Panc1 (cell line): ENCODE measurements around the gene C11orf21. TPM values are rescaled to one million over a fixed set of nuclear protein-coding genes. Genes with fewer than 3 reads are reported as not detected.
"Not testable (repeated sequence)": the region's sequence is repeated elsewhere in the genome, so short reads cannot be mapped to it uniquely, and the experiment has no call there.

Source experiments
- ATAC-seq: fragments of 200-7000 bp; cut with Tn5 transposase; 2 replicates; pipeline ENCODE4 v1.9.1; 2020; ENCODE audit warnings: mild to moderate bottlenecking, moderate library complexity
- BruUV-seq: library from RNA; stranded (reverse); fragments of 400-500 nt; replicated peaks from 2 replicates; lab custom pipeline; 2021; lab: Mats Ljungman, UMichigan
- CTCF ChIA-PET: fragments of 300-600 bp; sonication (Branson Sonifier 250); formaldehyde crosslinking; loops from one replicate; lab custom pipeline; 2022; ENCODE audit warnings: antibody characterized with exemption; lab: Charles Lee
- POLR2A ChIA-PET: fragments of 300-600 bp; sonication (Branson Sonifier 250); formaldehyde crosslinking; loops from one replicate; lab custom pipeline; 2022; ENCODE audit warnings: antibody characterized with exemption; lab: Charles Lee
- DNase-seq: peaks from one replicate; pipeline ENCODE4 v3.0.0-alpha.2; 2010; ENCODE audit warnings: low read depth, low spot score
- H3K27ac ChIP-seq: 2 replicates; pipeline ENCODE4 v1.5.1; 2011; ENCODE audit warnings: mild to moderate bottlenecking, low read length, inconsistent platforms
- H3K27me3 ChIP-seq: fragments of 200-500 bp; sonication (Bioruptor generic); 2 replicates; pipeline ENCODE4 v1.6.0; 2014; ENCODE audit warnings: low read length, inconsistent platforms; ENCODE audit not compliant: control insufficient read depth, insufficient read depth
- H3K36me3 ChIP-seq: fragments of 200-500 bp; sonication (Bioruptor generic); 2 replicates; pipeline ENCODE4 v1.5.1; 2014; ENCODE audit warnings: inconsistent platforms, mild to moderate bottlenecking, low read length, moderate library complexity; ENCODE audit not compliant: control insufficient read depth, insufficient read depth
- H3K4me1 ChIP-seq: 2 replicates; pipeline ENCODE4 v1.5.1; 2011; ENCODE audit warnings: inconsistent platforms, mild to moderate bottlenecking, low read length, moderate library complexity; ENCODE audit not compliant: control insufficient read depth, insufficient read depth
- H3K4me3 ChIP-seq, 2 experiments: 2 replicates each; pipeline ENCODE4 v1.5.1; 2011 to 2012; ENCODE audit warnings: low read depth in 2 of 2, low read length in 2 of 2, mild to moderate bottlenecking in 2 of 2, inconsistent platforms in 1 of 2, moderate library complexity in 1 of 2
- H3K9me3 ChIP-seq: fragments of 200-500 bp; sonication (Bioruptor generic); 2 replicates; pipeline ENCODE4 v1.5.1; 2014; ENCODE audit warnings: low read depth, mild to moderate bottlenecking, inconsistent platforms, low read length, moderate library complexity; ENCODE audit not compliant: control insufficient read depth, insufficient read depth
- CTCF ChIP-seq: fragments of 450-650 bp; IDR thresholded peaks from 2 replicates; pipeline ENCODE4 v1.5.1; 2017; ENCODE audit warnings: mild to moderate bottlenecking
- POLR2AphosphoS5 ChIP-seq: IDR thresholded peaks from 2 replicates; pipeline ENCODE4 v1.6.1; 2012; ENCODE audit warnings: mild to moderate bottlenecking, low read depth, low read length, moderate library complexity
- REST ChIP-seq, 2 experiments: IDR thresholded peaks; 2 replicates each; pipeline ENCODE4 v1.6.1; 2011 to 2012; ENCODE audit warnings: low read depth in 2 of 2, control low read depth in 1 of 2, low read length in 1 of 2, mild to moderate bottlenecking in 1 of 2, moderate library complexity in 1 of 2; ENCODE audit not compliant: insufficient read depth in 1 of 2
- SIN3A ChIP-seq: IDR thresholded peaks from 2 replicates; pipeline ENCODE4 v1.6.1; 2012; ENCODE audit warnings: low read depth, mild to moderate bottlenecking, low read length, moderate library complexity, borderline replicate concordance; ENCODE audit not compliant: insufficient read depth
- TCF7L2 ChIP-seq: IDR thresholded peaks from 2 replicates; pipeline ENCODE4 v1.6.1; 2011; ENCODE audit warnings: mild to moderate bottlenecking, low read depth, low read length, inconsistent platforms
- in situ Hi-C: cut with HindIII; loops from 2 replicates; pipeline ENCODE4 v1.10.0; 2016; ENCODE audit warnings: low sequenced_read_pairs, low pct_unique_long_range_greater_than_20kb
- intact Hi-C: fragments of 100-400 bp; cut with micrococcal nuclease; formaldehyde crosslinking; loops from one replicate; pipeline ENCODE4 v1.10.0; 2022; ENCODE audit not compliant: unreplicated experiment
- total RNA-seq: library from RNA; stranded (reverse); gene quantifications from one replicate; pipeline ENCODE4 v1.2.1, GENCODE V29; 2021; ENCODE audit not compliant: unreplicated experiment

The C11orf21 gene
- total RNA-seq, 1 experiment from 2014 or later: 0.31 TPM

GRCh38 chr11:2342557-2342956 lies 40.8 kb upstream of the C11orf21 start:
- no TSS peak for BruUV-seq
- POLR2A ChIA-PET: no interaction called here

GRCh38 chr11:2338760-2339159 lies 37.0 kb upstream of the C11orf21 start:
- H3K36me3 ChIP-seq, DNase-seq, in situ Hi-C loops, BruUV-seq, POLR2A ChIA-PET, H3K4me3 ChIP-seq, H3K4me1 ChIP-seq, intact Hi-C loops, CTCF ChIA-PET, H3K27ac ChIP-seq, H3K9me3 ChIP-seq, ATAC-seq: not testable (repeated sequence)
- peaks cover 22% of the 10 kb centered on the region for H3K27me3 ChIP-seq

More at GRCh38 chr11:2342557-2342956, 40.8 kb upstream of the C11orf21 start:
- Histone ChIP-seq H3K36me3 (no peaks in the 10 kb centered on the region), H3K4me1 (no peaks in the 10 kb centered on the region), H3K27me3 (peaks cover 17% of the 10 kb centered on the region), H3K27ac (no peak overlapping the region), H3K9me3 (no peaks in the 10 kb centered on the region), H3K4me3 (no peak overlapping the region)
- intact Hi-C loops (no loop called here), in situ Hi-C loops (no loop called here)
- ATAC-seq (no peak), DNase-seq (no peak)
- CTCF ChIA-PET: interaction anchor here (0.5 kb wide), 1 partner anchor 29 kb away, joined by 5 read pairs; no protein-coding TSS in a partner anchor
- TF ChIP-seq POLR2AphosphoS5 (no peak), SIN3A (no peak), CTCF (no peak), REST (IDR thresholded peaks at IDR 0.05; ENCODE audit: insufficient read depth in 1 of 2, low read depth in 2 of 2, low read length in 1 of 2) (no peak), TCF7L2 (no peak)

- BruUV-seq, ATAC-seq, H3K4me1 ChIP-seq, DNase-seq, H3K27ac ChIP-seq, intact Hi-C loops, H3K36me3 ChIP-seq, CTCF ChIA-PET, H3K4me3 ChIP-seq, POLR2A ChIA-PET, H3K9me3 ChIP-seq, in situ Hi-C loops: not testable (repeated sequence)
- peaks cover 15% of the 10 kb centered on the region for H3K27me3 ChIP-seq
Measured at GRCh38 chr11:2335286-2335685, 33.6 kb upstream of the C11orf21 start.

- H3K27ac ChIP-seq: not testable (repeated sequence)
Measured at GRCh38 chr11:2333486-2334205, 31.9 kb upstream of the C11orf21 start.

GRCh38 chr11:2332569-2332968 lies 30.9 kb upstream of the C11orf21 start:
- BruUV-seq, H3K36me3 ChIP-seq, intact Hi-C loops, POLR2A ChIA-PET, H3K9me3 ChIP-seq, ATAC-seq, H3K4me3 ChIP-seq, H3K4me1 ChIP-seq, H3K27me3 ChIP-seq, H3K27ac ChIP-seq, in situ Hi-C loops, CTCF ChIA-PET, DNase-seq: not testable (repeated sequence)

More at GRCh38 chr11:2333486-2334205, 31.9 kb upstream of the C11orf21 start:
- POLR2A ChIA-PET, H3K4me1 ChIP-seq, BruUV-seq, DNase-seq, intact Hi-C loops, H3K4me3 ChIP-seq, ATAC-seq, H3K9me3 ChIP-seq, in situ Hi-C loops, H3K36me3 ChIP-seq, CTCF ChIA-PET: not testable (repeated sequence)
- H3K27me3 ChIP-seq: peaks cover 11% of the 10 kb centered on the region
